Measurements from ENCODE around the gene INPP5B. TPM values are rescaled to one million over a fixed set of nuclear protein-coding genes. Genes with fewer than 3 reads are reported as not detected.

INPP5B gene
- total and polyA plus RNA-seq, 9 of the 15 experiments (the other 6 are each of a cell fraction or from before 2014, with no cell fraction given): 14.1 to 28.7 (median 20.9) TPM

DNA sequence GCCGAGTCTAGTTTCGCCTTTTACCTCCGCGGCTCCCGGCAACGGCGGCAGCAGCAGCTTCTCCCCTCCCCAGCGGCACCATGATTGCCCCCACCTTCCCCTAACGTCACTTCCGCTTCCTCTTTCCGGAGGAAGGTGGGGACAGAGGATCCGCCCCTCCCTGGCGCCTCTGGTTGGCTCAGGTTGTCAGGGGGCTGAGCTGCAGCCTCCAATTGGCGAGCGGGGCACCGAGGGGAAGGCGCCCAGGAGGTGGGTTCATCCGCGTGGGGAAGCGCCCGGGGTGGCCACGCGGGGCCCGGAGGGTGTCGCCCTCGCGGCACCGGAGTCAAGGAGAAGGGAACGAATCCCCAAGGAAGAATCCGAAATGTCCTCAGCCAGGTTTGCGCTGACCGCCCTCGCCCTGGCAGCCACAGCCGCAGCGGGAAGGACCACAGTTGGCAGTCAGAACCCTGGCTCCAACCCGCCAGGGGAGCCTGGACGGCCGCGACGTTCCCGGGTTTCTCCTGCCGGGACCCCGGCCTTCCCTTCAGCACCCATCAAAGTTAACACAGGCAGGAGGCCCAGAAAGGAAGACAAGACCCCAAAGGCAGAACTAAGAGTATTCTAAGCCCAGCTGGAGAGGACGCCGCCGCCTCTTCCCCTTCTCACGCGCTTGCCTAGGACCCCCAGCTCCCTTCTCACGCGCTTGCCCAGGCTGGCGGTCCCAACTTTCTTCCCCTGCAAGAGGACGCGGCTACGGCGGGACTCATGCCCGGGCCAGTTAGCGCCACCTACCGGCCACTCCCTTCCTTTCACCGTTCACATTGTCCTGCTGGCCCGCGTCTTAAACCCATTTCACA is 87.1 kb downstream of the INPP5B start, which contains the start of gene MTF1 (continued):
- no peak for TF ChIP-seq SRSF9 (IDR thresholded peaks at IDR 0.05; ENCODE audit: borderline replicate concordance, low read depth, low read length)
- peak; percentile 93 for TF ChIP-seq ZFPM2 (CRISPR knock-in tag; IDR thresholded peaks at IDR 0.05)
- TF ChIP-seq HNRNPH1 (optimal IDR thresholded peaks at IDR 0.05; ENCODE audit: low read depth, low read length): no peak
- peak; percentile 67 for TF ChIP-seq JUND (IDR thresholded peaks at IDR 0.05; ENCODE audit: borderline replicate concordance, low read depth, low read length)
- no peak; the same call in 2 of the 3 replicates for TF ChIP-seq JUND (tag; IDR thresholded peaks at IDR 0.05; ENCODE audit: borderline replicate concordance, low read depth, low read length)
- peak; percentile 33; the same call in 1 of the 2 replicates for TF ChIP-seq EGR1 (conservative IDR thresholded peaks at IDR 0.05)
- TF ChIP-seq PTBP1 (IDR thresholded peaks at IDR 0.05; ENCODE audit: low read depth, low read length): no peak
- TF ChIP-seq STAT5B (CRISPR knock-in tag; IDR thresholded peaks at IDR 0.05): no peak
- no peak for TF ChIP-seq CBFA2T3 (IDR thresholded peaks at IDR 0.05)
- TF ChIP-seq, protein P1, sequence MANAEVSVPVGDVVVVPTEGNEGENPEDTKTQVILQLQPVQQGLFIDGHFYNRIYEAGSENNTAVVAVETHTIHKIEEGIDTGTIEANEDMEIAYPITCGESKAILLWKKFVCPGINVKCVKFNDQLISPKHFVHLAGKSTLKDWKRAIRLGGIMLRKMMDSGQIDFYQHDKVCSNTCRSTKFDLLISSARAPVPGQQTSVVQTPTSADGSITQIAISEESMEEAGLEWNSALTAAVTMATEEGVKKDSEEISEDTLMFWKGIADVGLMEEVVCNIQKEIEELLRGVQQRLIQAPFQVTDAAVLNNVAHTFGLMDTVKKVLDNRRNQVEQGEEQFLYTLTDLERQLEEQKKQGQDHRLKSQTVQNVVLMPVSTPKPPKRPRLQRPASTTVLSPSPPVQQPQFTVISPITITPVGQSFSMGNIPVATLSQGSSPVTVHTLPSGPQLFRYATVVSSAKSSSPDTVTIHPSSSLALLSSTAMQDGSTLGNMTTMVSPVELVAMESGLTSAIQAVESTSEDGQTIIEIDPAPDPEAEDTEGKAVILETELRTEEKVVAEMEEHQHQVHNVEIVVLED (CRISPR knock-in tag; IDR thresholded peaks at IDR 0.05): no peak
- no peak for TF ChIP-seq ZNF121 (CRISPR knock-in tag; conservative IDR thresholded peaks at IDR 0.05)
- TF ChIP-seq LEF1 (IDR thresholded peaks at IDR 0.05): no peak
- no peak; the same call in 1 of the 2 replicates for TF ChIP-seq MXI1 (IDR thresholded peaks at IDR 0.05; ENCODE audit: low read depth, low read length)
- peak in 1 of 2 experiments; percentile 72; a peak in 1 of 4 replicates for TF ChIP-seq FOXA3 (CRISPR knock-in tag; conservative IDR thresholded peaks at IDR 0.05 in 1 of 2, IDR thresholded peaks at IDR 0.05 in 1 of 2)
- TF ChIP-seq, protein P2, sequence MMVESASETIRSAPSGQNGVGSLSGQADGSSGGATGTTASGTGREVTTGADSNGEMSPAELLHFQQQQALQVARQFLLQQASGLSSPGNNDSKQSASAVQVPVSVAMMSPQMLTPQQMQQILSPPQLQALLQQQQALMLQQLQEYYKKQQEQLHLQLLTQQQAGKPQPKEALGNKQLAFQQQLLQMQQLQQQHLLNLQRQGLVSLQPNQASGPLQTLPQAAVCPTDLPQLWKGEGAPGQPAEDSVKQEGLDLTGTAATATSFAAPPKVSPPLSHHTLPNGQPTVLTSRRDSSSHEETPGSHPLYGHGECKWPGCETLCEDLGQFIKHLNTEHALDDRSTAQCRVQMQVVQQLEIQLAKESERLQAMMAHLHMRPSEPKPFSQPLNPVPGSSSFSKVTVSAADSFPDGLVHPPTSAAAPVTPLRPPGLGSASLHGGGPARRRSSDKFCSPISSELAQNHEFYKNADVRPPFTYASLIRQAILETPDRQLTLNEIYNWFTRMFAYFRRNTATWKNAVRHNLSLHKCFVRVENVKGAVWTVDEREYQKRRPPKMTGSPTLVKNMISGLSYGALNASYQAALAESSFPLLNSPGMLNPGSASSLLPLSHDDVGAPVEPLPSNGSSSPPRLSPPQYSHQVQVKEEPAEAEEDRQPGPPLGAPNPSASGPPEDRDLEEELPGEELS (CRISPR knock-in tag; IDR thresholded peaks at IDR 0.05; ENCODE audit: borderline replicate concordance): 0 out of 2 replicates have a peak, but pooled peaks have one; percentile 53
- TF ChIP-seq, protein P3, sequence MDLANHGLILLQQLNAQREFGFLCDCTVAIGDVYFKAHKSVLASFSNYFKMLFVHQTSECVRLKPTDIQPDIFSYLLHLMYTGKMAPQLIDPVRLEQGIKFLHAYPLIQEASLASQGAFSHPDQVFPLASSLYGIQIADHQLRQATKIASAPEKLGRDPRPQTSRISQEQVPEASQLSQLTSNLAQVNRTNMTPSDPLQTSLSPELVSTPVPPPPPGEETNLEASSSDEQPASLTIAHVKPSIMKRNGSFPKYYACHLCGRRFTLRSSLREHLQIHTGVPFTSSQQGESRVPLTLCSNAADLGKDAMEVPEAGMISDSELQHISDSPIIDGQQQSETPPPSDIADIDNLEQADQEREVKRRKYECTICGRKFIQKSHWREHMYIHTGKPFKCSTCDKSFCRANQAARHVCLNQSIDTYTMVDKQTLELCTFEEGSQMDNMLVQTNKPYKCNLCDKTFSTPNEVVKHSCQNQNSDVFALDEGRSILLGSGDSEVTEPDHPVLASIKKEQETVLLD (IDR thresholded peaks at IDR 0.05): peak; percentile 53; the same call in 1 of the 2 replicates
- TF ChIP-seq TEAD1 (CRISPR knock-in tag; IDR thresholded peaks at IDR 0.05): peak in 1 of 2 experiments; percentile 71; a peak in 1 of 4 replicates
- TF ChIP-seq ZKSCAN3 (CRISPR knock-in tag; IDR thresholded peaks at IDR 0.05): no peak
- 0 out of 2 replicates have a peak, but pooled peaks have one; percentile 21 for TF ChIP-seq PHTF2 (CRISPR knock-in tag; IDR thresholded peaks at IDR 0.05)
- no peak for TF ChIP-seq ZNF584 (CRISPR knock-in tag; IDR thresholded peaks at IDR 0.05; ENCODE audit: low read depth)
- TF ChIP-seq RBBP5 (IDR thresholded peaks at IDR 0.05; ENCODE audit: borderline replicate concordance, insufficient read depth, low read length, poor library complexity, severe bottlenecking): peak; percentile 98

Measured in K562 (cell line).